Ovary (tissue), 9 donors: ENCODE results near the gene CPNE9. TPM values are rescaled to one million over a fixed set of nuclear protein-coding genes. Genes with fewer than 3 reads are reported as not detected.

Experiments used
- DNase-seq, 5 donors: peaks; one replicate each; pipeline ENCODE4 v3.0.0-alpha.2; 2019 to 2020
- H3K27ac ChIP-seq, 2 donors: fragments of 200-600 bp; one replicate each; pipeline versions ENCODE4 v1.5.1 to v1.8.0; 2019 to 2022
- H3K27me3 ChIP-seq: fragments of 200-600 bp; one replicate; pipeline ENCODE4 v1.8.0; 2022
- H3K36me3 ChIP-seq: fragments of 200-600 bp; sonication (generic); one replicate; pipeline ENCODE4 v1.5.1; 2019
- H3K4me1 ChIP-seq: one replicate; pipeline ENCODE4 v1.8.1; 2013; ENCODE audit warnings: mild to moderate bottlenecking, moderate library complexity; ENCODE audit not compliant: insufficient read depth
- H3K4me3 ChIP-seq: fragments of 200-600 bp; sonication (generic); one replicate; pipeline ENCODE4 v1.5.1; 2017
- H3K9me3 ChIP-seq, 2 donors: fragments of 200-600 bp in 1 of 2; sonication (generic) in 1 of 2; one replicate each; pipeline versions ENCODE4 v1.5.1 to v1.8.1; 2013 to 2019; ENCODE audit warnings: mild to moderate bottlenecking in 1 of 2, moderate library complexity in 1 of 2
- CTCF ChIP-seq, 3 donors: fragments of 450-650 bp in 2 of 3; fragments of 200-600 bp in 1 of 3; IDR thresholded peaks; one replicate each; pipeline versions ENCODE4 v1.5.1 to v1.8.0; 2016 to 2022; ENCODE audit warnings: antibody characterized with exemption in 3 of 3, mild to moderate bottlenecking in 1 of 3
- EP300 ChIP-seq: sonication (generic); formaldehyde crosslinking; IDR thresholded peaks from one replicate; pipeline ENCODE4 v1.6.1; 2017; ENCODE audit warnings: antibody characterized with exemption
- POLR2A ChIP-seq: fragments of 450-650 bp; IDR thresholded peaks from one replicate; pipeline ENCODE4 v1.6.1; 2017; ENCODE audit warnings: antibody characterized with exemption, mild to moderate bottlenecking, moderate library complexity
- WGBS, 3 donors: extraction: QIAGEN DNeasy Blood & Tissue Kit in 1 of 3; methylation state at CpG; one replicate each; pipeline versions ENCODE4 v1.1.5 to v1.1.7; 2013 to 2017; 5-methylcytosine and 5-hydroxymethylcytosine counted together
- intact Hi-C, 4 donors: fragments of 100-400 bp; cut with DNase I; formaldehyde crosslinking; loops; one replicate each; pipeline versions ENCODE4 v1.11.0 to v1.15.1; 2022 to 2023
- polyA plus RNA-seq, 2 donors: library from polyadenylated mRNA; stranded (reverse); fragments of 200-250 nt in 1 of 2; fragments of 350-450 nt in 1 of 2; fragmentation: Illumina TruSeq in 1 of 2; extraction: RNeasy Lipid Tissue Mini Kit (QIAGEN cat#74804) in 1 of 2; gene quantifications; one replicate each; pipeline ENCODE4 v1.2.3, GENCODE V29; 2013 to 2014
- total RNA-seq, 7 donors: library from RNA; depleted of rRNA in 2 of 7; stranded (reverse); fragments of >200 nt in 2 of 7; fragmentation: NEBNext Ultra II Directional in 3 of 7; extraction: Animal tissue kit (Norgen Biotek cat#: 25700) in 3 of 7; gene quantifications; one replicate each; pipeline versions ENCODE4 v1.1.0 to v1.2.4, GENCODE V29; 2016 to 2023
- donor health status: DM: no; HTN: no; CAD: no; lungs with moderate emphysema.
- donor health status: DM: no; HTN: no; CAD: no.
- donor health status: Bipolar disorder and iron deficiency.
- donor health status: DM: yes; HTN: yes; CAD: no.
- donor health status: DM: no; HTN: no; CAD: no.
- donor health status: DM: yes; HTN: yes; CAD: no.

The CPNE9 gene
- total and polyA plus RNA-seq, 9 donors, result 0.07 TPM; not detected in 8

GRCh38 chr3:9713142-9713541 is 9.5 kb downstream of the CPNE9 start:
- no peaks in the 10 kb centered on the region for H3K36me3 ChIP-seq
- intact Hi-C loops, result no loop called here
- no peak overlapping the region for H3K4me3 ChIP-seq
- H3K9me3 ChIP-seq, result no peaks in the 10 kb centered on the region
- no peaks in the 10 kb centered on the region for H3K27me3 ChIP-seq
- DNase-seq, result no peak
- H3K4me1 ChIP-seq, result no peaks in the 10 kb centered on the region
- TF ChIP-seq CTCF (IDR thresholded peaks at IDR 0.05), result no peak
- no peak for TF ChIP-seq EP300
- no peak for TF ChIP-seq POLR2A
- WGBS, 3 donors, result 86 to 90% (median 87%) methylated on average over 4 of the region's 4 CpGs
- H3K27ac ChIP-seq, result no peak overlapping the region

DNA sequence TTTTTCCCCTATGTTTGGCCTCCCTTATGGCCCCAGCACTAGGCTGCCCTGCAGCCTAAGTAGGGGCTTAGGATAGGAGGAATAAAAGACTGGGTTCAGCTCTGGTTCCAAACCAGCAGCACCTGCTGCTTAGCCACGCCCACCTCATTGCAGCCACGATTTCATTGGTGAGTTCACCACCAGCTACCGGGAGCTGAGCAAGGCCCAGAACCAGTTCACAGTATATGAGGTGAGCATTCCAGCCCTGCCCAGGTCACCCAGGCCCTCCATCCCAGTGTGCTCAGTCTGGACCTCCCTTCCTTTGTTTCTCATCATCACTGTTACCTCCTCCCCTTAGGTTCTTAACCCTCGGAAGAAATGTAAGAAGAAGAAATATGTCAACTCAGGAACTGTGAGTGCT is 11.5 kb downstream of the CPNE9 start:
- Histone ChIP-seq H3K4me1 (no peaks in the 10 kb centered on the region), H3K27me3 (no peaks in the 10 kb centered on the region), H3K4me3 (no peak overlapping the region), H3K9me3 (no peaks in the 10 kb centered on the region), H3K27ac (no peak overlapping the region), H3K36me3 (no peaks in the 10 kb centered on the region)
- TF ChIP-seq CTCF (IDR thresholded peaks at IDR 0.05) (no peak), POLR2A (no peak), EP300 (no peak)
- intact Hi-C loops, result no loop called here
- no peak for DNase-seq
- WGBS, 3 donors, result 19 to 34% (median 20%) methylated on average over 4 of the region's 4 CpGs

GRCh38 chr3:9715764-9716437 is 12.3 kb downstream of the CPNE9 start:
- peak; percentile 59 to 85 (median 74) for DNase-seq
- no peak overlapping the region for H3K4me3 ChIP-seq
- H3K27ac ChIP-seq, result no peak overlapping the region
- H3K36me3 ChIP-seq, result no peaks in the 10 kb centered on the region
- intact Hi-C loops, result no loop called here
- no peaks in the 10 kb centered on the region for H3K9me3 ChIP-seq
- no peaks in the 10 kb centered on the region for H3K27me3 ChIP-seq
- WGBS, 3 donors, result 22 to 32% (median 25%) methylated on average over 6 of the region's 6 CpGs
- no peaks in the 10 kb centered on the region for H3K4me1 ChIP-seq
- TF ChIP-seq CTCF (IDR thresholded peaks at IDR 0.05) (peak; percentile 21 to 83 (median 61)), POLR2A (no peak), EP300 (no peak)

GRCh38 chr3:9716801-9717555 is 13.3 kb downstream of the CPNE9 start:
- DNase-seq, result no peak
- no peak overlapping the region for H3K27ac ChIP-seq

More at GRCh38 chr3:9716801-9717555, 13.3 kb downstream of the CPNE9 start:
- no peak overlapping the region for H3K4me3 ChIP-seq
- TF ChIP-seq POLR2A (no peak), CTCF (IDR thresholded peaks at IDR 0.05) (no peak), EP300 (no peak)
- H3K4me1 ChIP-seq, result no peaks in the 10 kb centered on the region
- H3K36me3 ChIP-seq, result no peaks in the 10 kb centered on the region
- WGBS, 3 donors, result 73 to 91% (median 77%) methylated on average over 5 of the region's 5 CpGs
- H3K27me3 ChIP-seq, result no peaks in the 10 kb centered on the region
- no peaks in the 10 kb centered on the region for H3K9me3 ChIP-seq
- intact Hi-C loops, result no loop called here
